Measurements from ENCODE around the gene TUFT1. TPM values are rescaled to one million over a fixed set of nuclear protein-coding genes. Genes with fewer than 3 reads are reported as not detected.

Gene TUFT1
- total RNA-seq, 1 experiment from 2014 or later: 7.9 TPM

DNA sequence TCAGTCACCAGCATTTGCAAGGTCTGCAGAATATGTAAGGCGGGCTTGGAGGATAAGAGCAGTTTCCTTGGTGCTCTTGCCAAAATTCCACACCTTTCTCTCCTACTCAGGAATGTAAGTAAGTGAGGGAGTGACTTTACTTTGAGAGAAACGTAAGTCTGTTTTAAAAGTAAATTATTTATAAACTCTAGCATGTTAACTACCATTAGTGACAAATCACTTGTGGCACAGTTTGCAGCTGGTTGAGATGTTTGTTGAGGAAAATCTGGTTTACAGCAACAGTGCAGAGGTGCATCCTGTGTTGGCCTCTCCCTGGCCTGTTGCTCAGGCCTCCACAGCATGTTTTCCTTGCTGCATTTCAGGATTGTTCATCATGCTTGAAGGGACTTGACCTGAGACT, 20.4 kb upstream of the TUFT1 start:
- ATAC-seq: no peak
- H3K4me3 Mint-ChIP-seq: no peak overlapping the region
- H3K27me3 Mint-ChIP-seq (ENCODE audit: low read depth): no peaks in the 10 kb centered on the region
- CTCF ChIA-PET: interaction anchor here (1.0 to 1.2 kb wide), 3 partner anchors 8 to 45 kb away, joined by 3 to 5 read pairs (median 4); partner anchors contain the start of gene CGN
- no peak overlapping the region for H3K27ac Mint-ChIP-seq
- peaks cover 22% of the 10 kb centered on the region for H3K4me1 Mint-ChIP-seq
- TF ChIP-seq, protein P1, sequence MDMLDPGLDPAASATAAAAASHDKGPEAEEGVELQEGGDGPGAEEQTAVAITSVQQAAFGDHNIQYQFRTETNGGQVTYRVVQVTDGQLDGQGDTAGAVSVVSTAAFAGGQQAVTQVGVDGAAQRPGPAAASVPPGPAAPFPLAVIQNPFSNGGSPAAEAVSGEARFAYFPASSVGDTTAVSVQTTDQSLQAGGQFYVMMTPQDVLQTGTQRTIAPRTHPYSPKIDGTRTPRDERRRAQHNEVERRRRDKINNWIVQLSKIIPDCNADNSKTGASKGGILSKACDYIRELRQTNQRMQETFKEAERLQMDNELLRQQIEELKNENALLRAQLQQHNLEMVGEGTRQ (CRISPR knock-in tag; IDR thresholded peaks at IDR 0.05): no peak
- no peak for TF ChIP-seq ZNF423 (CRISPR knock-in tag; IDR thresholded peaks at IDR 0.05)
- TF ChIP-seq SMAD4 (CRISPR knock-in tag; IDR thresholded peaks at IDR 0.05): no peak
- TF ChIP-seq, protein P2, sequence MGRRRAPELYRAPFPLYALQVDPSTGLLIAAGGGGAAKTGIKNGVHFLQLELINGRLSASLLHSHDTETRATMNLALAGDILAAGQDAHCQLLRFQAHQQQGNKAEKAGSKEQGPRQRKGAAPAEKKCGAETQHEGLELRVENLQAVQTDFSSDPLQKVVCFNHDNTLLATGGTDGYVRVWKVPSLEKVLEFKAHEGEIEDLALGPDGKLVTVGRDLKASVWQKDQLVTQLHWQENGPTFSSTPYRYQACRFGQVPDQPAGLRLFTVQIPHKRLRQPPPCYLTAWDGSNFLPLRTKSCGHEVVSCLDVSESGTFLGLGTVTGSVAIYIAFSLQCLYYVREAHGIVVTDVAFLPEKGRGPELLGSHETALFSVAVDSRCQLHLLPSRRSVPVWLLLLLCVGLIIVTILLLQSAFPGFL (CRISPR knock-in tag; IDR thresholded peaks at IDR 0.05; ENCODE audit: borderline replicate concordance): no peak
- TF ChIP-seq, protein P3, sequence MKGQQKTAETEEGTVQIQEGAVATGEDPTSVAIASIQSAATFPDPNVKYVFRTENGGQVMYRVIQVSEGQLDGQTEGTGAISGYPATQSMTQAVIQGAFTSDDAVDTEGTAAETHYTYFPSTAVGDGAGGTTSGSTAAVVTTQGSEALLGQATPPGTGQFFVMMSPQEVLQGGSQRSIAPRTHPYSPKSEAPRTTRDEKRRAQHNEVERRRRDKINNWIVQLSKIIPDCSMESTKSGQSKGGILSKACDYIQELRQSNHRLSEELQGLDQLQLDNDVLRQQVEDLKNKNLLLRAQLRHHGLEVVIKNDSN (CRISPR knock-in tag; IDR thresholded peaks at IDR 0.05): no peak
- no peak for TF ChIP-seq ATF1 (CRISPR knock-in tag; IDR thresholded peaks at IDR 0.05)
- no peak for TF ChIP-seq ZNF671 (CRISPR knock-in tag; IDR thresholded peaks at IDR 0.05)
- TF ChIP-seq, protein P4, sequence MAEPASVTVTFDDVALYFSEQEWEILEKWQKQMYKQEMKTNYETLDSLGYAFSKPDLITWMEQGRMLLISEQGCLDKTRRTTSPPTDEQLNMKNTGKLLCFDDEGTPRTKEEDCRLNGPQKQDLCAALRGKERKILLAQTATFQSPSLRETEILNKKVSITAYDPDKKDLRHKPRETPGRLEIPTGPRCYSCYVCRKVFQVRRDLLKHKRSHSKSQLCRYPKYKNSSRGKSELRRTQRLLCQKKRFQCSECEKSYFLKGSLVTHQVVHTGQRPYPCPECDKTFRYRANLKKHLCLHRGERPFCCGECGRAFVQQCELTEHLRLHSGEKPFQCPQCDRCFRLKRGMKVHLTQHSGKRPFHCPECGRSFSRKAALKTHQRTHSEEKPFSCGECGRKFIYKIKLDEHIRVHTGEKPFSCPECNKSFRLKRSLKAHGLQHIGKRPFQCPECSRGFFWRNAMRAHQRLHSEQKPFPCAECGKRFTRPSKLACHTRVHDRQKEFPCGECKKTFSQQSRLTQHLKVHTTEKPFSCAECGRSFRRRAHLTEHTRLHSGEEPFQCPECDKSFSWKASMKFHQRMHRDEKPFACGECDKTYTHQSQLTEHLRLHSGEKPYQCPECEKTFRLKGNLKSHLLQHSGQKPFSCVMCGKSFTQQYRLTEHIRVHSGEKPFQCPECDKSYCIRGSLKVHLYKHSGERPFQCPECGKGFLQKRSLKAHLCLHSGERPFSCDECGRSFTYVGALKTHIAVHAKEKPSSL (CRISPR knock-in tag; conservative IDR thresholded peaks at IDR 0.05): no peak
- TF ChIP-seq NFATC4 (CRISPR knock-in tag; IDR thresholded peaks at IDR 0.05): no peak
- TF ChIP-seq, protein P5, sequence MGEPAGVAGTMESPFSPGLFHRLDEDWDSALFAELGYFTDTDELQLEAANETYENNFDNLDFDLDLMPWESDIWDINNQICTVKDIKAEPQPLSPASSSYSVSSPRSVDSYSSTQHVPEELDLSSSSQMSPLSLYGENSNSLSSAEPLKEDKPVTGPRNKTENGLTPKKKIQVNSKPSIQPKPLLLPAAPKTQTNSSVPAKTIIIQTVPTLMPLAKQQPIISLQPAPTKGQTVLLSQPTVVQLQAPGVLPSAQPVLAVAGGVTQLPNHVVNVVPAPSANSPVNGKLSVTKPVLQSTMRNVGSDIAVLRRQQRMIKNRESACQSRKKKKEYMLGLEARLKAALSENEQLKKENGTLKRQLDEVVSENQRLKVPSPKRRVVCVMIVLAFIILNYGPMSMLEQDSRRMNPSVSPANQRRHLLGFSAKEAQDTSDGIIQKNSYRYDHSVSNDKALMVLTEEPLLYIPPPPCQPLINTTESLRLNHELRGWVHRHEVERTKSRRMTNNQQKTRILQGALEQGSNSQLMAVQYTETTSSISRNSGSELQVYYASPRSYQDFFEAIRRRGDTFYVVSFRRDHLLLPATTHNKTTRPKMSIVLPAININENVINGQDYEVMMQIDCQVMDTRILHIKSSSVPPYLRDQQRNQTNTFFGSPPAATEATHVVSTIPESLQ (CRISPR knock-in tag; IDR thresholded peaks at IDR 0.05): no peak
- peaks cover 46% of the 10 kb centered on the region for H3K36me3 Mint-ChIP-seq
- POLR2A ChIA-PET: interaction anchor here (0.8 kb wide), 1 partner anchor 9 kb away, joined by 5 read pairs; the partner anchor contains the start of gene CGN
- no peak for DNase-seq (ENCODE audit: low spot score)
- no peaks in the 10 kb centered on the region for H3K9me3 Mint-ChIP-seq

DNA sequence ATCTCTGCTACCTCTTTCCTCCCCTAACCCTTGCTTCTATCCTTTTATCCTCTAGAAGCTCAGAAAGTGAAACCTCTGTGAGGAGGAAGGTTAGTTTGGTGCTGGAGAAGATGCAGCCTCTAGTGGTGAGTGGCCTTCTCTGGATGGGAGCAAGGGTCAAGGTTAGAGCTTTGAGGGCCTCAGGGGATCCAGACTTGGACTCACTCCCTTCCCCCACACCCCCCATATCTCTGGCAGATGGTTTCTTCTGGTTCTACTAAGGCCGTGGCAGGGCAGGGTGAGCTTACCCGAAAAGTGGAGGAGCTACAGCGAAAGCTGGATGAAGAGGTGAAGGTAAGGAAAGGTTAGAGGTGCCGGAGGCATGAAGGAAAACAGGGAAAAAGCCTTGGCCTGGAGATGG, 19.8 kb upstream of the TUFT1 start:
- H3K4me3 Mint-ChIP-seq: no peak overlapping the region
- H3K27ac Mint-ChIP-seq: peak overlapping the region; percentile 48; the same call in 1 of the 2 replicates
- ATAC-seq: no peak
- H3K27me3 Mint-ChIP-seq (ENCODE audit: low read depth): no peaks in the 10 kb centered on the region
- H3K36me3 Mint-ChIP-seq: peaks cover 52% of the 10 kb centered on the region
- CTCF ChIA-PET: interaction anchor here (0.7 to 1.5 kb wide), 6 partner anchors 9 to 76 kb away, joined by 3 to 5 read pairs (median 4); partner anchors contain the start of gene CGN
- no peaks in the 10 kb centered on the region for H3K9me3 Mint-ChIP-seq
- H3K4me1 Mint-ChIP-seq: peaks cover 18% of the 10 kb centered on the region
- no peak for DNase-seq (ENCODE audit: low spot score)
- POLR2A ChIA-PET: interaction anchor here (0.8 kb wide), 1 partner anchor 9 kb away, joined by 5 read pairs; the partner anchor contains the start of gene CGN
- TF ChIP-seq TCF7 (CRISPR knock-in tag; IDR thresholded peaks at IDR 0.05; ENCODE audit: low read depth): no peak
- TF ChIP-seq HMGA2 (CRISPR knock-in tag; IDR thresholded peaks at IDR 0.05): no peak
- TF ChIP-seq ZNF423 (CRISPR knock-in tag; IDR thresholded peaks at IDR 0.05): no peak
- no peak for TF ChIP-seq NFE2L1 (CRISPR knock-in tag; IDR thresholded peaks at IDR 0.05)
- no peak for TF ChIP-seq ZNF317 (CRISPR knock-in tag; IDR thresholded peaks at IDR 0.05; ENCODE audit: borderline replicate concordance, low read depth)
- TF ChIP-seq SMAD3 (CRISPR knock-in tag; IDR thresholded peaks at IDR 0.05; ENCODE audit: borderline replicate concordance): no peak
- TF ChIP-seq GTF2I (CRISPR knock-in tag; conservative IDR thresholded peaks at IDR 0.05): no peak
- TF ChIP-seq GRHL2 (CRISPR knock-in tag; IDR thresholded peaks at IDR 0.05; ENCODE audit: insufficient replicate concordance, severe bottlenecking): no peak
- no peak for TF ChIP-seq MXD4 (CRISPR knock-in tag; IDR thresholded peaks at IDR 0.05; ENCODE audit: borderline replicate concordance)
- TF ChIP-seq, protein P6, sequence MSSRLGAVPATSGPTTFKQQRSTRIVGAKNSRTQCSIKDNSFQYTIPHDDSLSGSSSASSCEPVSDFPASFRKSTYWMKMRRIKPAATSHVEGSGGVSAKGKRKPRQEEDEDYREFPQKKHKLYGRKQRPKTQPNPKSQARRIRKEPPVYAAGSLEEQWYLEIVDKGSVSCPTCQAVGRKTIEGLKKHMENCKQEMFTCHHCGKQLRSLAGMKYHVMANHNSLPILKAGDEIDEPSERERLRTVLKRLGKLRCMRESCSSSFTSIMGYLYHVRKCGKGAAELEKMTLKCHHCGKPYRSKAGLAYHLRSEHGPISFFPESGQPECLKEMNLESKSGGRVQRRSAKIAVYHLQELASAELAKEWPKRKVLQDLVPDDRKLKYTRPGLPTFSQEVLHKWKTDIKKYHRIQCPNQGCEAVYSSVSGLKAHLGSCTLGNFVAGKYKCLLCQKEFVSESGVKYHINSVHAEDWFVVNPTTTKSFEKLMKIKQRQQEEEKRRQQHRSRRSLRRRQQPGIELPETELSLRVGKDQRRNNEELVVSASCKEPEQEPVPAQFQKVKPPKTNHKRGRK (CRISPR knock-in tag; IDR thresholded peaks at IDR 0.05; ENCODE audit: borderline replicate concordance): no peak
- TF ChIP-seq, protein P7, sequence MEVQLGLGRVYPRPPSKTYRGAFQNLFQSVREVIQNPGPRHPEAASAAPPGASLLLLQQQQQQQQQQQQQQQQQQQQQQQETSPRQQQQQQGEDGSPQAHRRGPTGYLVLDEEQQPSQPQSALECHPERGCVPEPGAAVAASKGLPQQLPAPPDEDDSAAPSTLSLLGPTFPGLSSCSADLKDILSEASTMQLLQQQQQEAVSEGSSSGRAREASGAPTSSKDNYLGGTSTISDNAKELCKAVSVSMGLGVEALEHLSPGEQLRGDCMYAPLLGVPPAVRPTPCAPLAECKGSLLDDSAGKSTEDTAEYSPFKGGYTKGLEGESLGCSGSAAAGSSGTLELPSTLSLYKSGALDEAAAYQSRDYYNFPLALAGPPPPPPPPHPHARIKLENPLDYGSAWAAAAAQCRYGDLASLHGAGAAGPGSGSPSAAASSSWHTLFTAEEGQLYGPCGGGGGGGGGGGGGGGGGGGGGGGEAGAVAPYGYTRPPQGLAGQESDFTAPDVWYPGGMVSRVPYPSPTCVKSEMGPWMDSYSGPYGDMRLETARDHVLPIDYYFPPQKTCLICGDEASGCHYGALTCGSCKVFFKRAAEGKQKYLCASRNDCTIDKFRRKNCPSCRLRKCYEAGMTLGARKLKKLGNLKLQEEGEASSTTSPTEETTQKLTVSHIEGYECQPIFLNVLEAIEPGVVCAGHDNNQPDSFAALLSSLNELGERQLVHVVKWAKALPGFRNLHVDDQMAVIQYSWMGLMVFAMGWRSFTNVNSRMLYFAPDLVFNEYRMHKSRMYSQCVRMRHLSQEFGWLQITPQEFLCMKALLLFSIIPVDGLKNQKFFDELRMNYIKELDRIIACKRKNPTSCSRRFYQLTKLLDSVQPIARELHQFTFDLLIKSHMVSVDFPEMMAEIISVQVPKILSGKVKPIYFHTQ (CRISPR knock-in tag; IDR thresholded peaks at IDR 0.05): no peak
- no peak for TF ChIP-seq SOX15 (CRISPR knock-in tag; IDR thresholded peaks at IDR 0.05)
- TF ChIP-seq, protein P8, sequence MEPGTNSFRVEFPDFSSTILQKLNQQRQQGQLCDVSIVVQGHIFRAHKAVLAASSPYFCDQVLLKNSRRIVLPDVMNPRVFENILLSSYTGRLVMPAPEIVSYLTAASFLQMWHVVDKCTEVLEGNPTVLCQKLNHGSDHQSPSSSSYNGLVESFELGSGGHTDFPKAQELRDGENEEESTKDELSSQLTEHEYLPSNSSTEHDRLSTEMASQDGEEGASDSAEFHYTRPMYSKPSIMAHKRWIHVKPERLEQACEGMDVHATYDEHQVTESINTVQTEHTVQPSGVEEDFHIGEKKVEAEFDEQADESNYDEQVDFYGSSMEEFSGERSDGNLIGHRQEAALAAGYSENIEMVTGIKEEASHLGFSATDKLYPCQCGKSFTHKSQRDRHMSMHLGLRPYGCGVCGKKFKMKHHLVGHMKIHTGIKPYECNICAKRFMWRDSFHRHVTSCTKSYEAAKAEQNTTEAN (CRISPR knock-in tag; IDR thresholded peaks at IDR 0.05): no peak
- TF ChIP-seq KAT7 (CRISPR knock-in tag; IDR thresholded peaks at IDR 0.05; ENCODE audit: borderline replicate concordance): no peak

Data from WTC11 (cell line).